Measurements from ENCODE around the gene HSD17B14. TPM values are rescaled to one million over a fixed set of nuclear protein-coding genes. Genes with fewer than 3 reads are reported as not detected.

HSD17B14 gene
- total and polyA plus RNA-seq, 2 of the 13 experiments (the other 11 are each of a cell fraction or from before 2014, with no cell fraction given): 0.58 to 1.2 TPM

GRCh38 chr19:48810151-48810550 lies 26.1 kb downstream of the HSD17B14 start (continued):
- TF ChIP-seq CREM (IDR thresholded peaks at IDR 0.05) (no peak), CREM (CRISPR knock-in tag; IDR thresholded peaks at IDR 0.05) (no peak), ZZZ3 (CRISPR knock-in tag; IDR thresholded peaks at IDR 0.05; ENCODE audit: borderline replicate concordance) (no peak), ZBTB37 (CRISPR knock-in tag; IDR thresholded peaks at IDR 0.05) (no peak), U2AF2 (IDR thresholded peaks at IDR 0.05; ENCODE audit: low read depth, low read length) (no peak)

- H3K36me3 ChIP-seq (replicated peaks in 1 of 2; ENCODE audit: control insufficient read depth in 1 of 2, insufficient read depth in 2 of 2, low read length in 2 of 2): no peaks in the 10 kb centered on the region
- H3K4me1 ChIP-seq (ENCODE audit: insufficient read depth, low read length): peaks cover 50% of the 10 kb centered on the region
- FAIRE-seq (no peak), DNase-seq (ENCODE audit: low spot score) (peak; percentile 50), ATAC-seq (peak; percentile 29)
- peak overlapping the region; percentile 82 for H3K27ac ChIP-seq (ENCODE audit: extremely low read length, insufficient read depth, low read length)
- BruUV-seq (replicated peaks): TSS peak; percentile 63
- peak overlapping the region; percentile 67 to 78 (median 73) for H3K4me3 ChIP-seq (replicated peaks in 1 of 3; ENCODE audit: insufficient read depth in 1 of 3, low read depth in 2 of 3, low read length in 3 of 3)
- peaks cover 3% of the 10 kb centered on the region; the same call in 1 of the 2 replicates for H4K20me1 ChIP-seq (ENCODE audit: insufficient read depth, low read length)
- in situ Hi-C loops (cut with HindIII; ENCODE audit: extremely low pct_ligation_motif_present, low pct_unique_long_range_greater_than_20kb): no loop called here
- H3K79me2 ChIP-seq (ENCODE audit: insufficient read depth, low read length): peaks cover 12% of the 10 kb centered on the region
- no peaks in the 10 kb centered on the region for H3K27me3 ChIP-seq (ENCODE audit: control insufficient read depth in 1 of 2, insufficient read depth in 2 of 2, low read length in 2 of 2)
- H3K4me2 ChIP-seq (ENCODE audit: low read depth, low read length): peak overlapping the region; percentile 87
- H3K9me3 ChIP-seq (ENCODE audit: low read length): no peaks in the 10 kb centered on the region
- ChIA-PET POLR2A (interaction anchor here (0.8 to 3.6 kb wide), 29 partner anchors 8 to 341 kb away, joined by 3 to 53 read pairs (median 6); partner anchors contain the start of genes CA11, DHDH, GYS1 and HSD17B14), CTCF (ENCODE audit: low intra/inter-chr PET ratio, low total read pairs) (no interaction called here)
- H2AFZ ChIP-seq (ENCODE audit: low read length): no peak overlapping the region
- 27% methylated on average over 13 of the region's 13 CpGs for WGBS (ENCODE audit: low lambda C conversion rate)
- H3K9ac ChIP-seq (ENCODE audit: insufficient read depth, low read depth, low read length): peak overlapping the region; percentile 85
- intact Hi-C loops (cut with micrococcal nuclease; ENCODE audit: unreplicated experiment): no loop called here
- no peak for TF ChIP-seq ZNF747 (CRISPR knock-in tag; IDR thresholded peaks at IDR 0.05; ENCODE audit: borderline replicate concordance)
- TF ChIP-seq TFDP1 (CRISPR knock-in tag; IDR thresholded peaks at IDR 0.05; ENCODE audit: borderline replicate concordance): 0 out of 2 replicates have a peak, but pooled peaks have one; percentile 11
- TF ChIP-seq SRSF1 (optimal IDR thresholded peaks at IDR 0.05; ENCODE audit: low read depth, low read length): no peak
- TF ChIP-seq TCF12 (IDR thresholded peaks at IDR 0.05): no peak
- TF ChIP-seq TCF12 (CRISPR knock-in tag; IDR thresholded peaks at IDR 0.05): peak; percentile 39; the same call in 1 of the 2 replicates
- TF ChIP-seq ARID4A (CRISPR knock-in tag; IDR thresholded peaks at IDR 0.05; ENCODE audit: borderline replicate concordance): peak; percentile 4; the same call in 1 of the 2 replicates
- no peak for TF ChIP-seq ZNF205 (CRISPR knock-in tag; IDR thresholded peaks at IDR 0.05)
- TF ChIP-seq NR2F1 (CRISPR knock-in tag; IDR thresholded peaks at IDR 0.05): peak; percentile 73 to 79
- TF ChIP-seq JUND (CRISPR knock-in tag; IDR thresholded peaks at IDR 0.05): no peak
- TF ChIP-seq ZSCAN31 (CRISPR knock-in tag; IDR thresholded peaks at IDR 0.05; ENCODE audit: low read depth): peak; percentile 24; the same call in 1 of the 2 replicates
- TF ChIP-seq FOXJ3 (CRISPR knock-in tag; IDR thresholded peaks at IDR 0.05; ENCODE audit: borderline replicate concordance): 0 out of 2 replicates have a peak, but pooled peaks have one; percentile 1
These were observed 28.5 kb downstream of the HSD17B14 start for GRCh38 chr19:48807590-48808308.

All from HepG2 (cell line).